ENCODE measurements around the gene SLC44A4.

GRCh38 chr6:31825553-31825952, 53.2 kb downstream of the SLC44A4 start:
- TF ChIP-seq CTCF (IDR thresholded peaks at IDR 0.05) (no peak), POLR2A (IDR thresholded peaks at IDR 0.05) (no peak), POLR2AphosphoS5 (IDR thresholded peaks at IDR 0.05; ENCODE audit: insufficient read depth in 1 of 2, low read depth in 1 of 2) (no peak)

Measured in vagina (tissue), 2 donors.